CD4-positive, alpha-beta memory T cell (primary cell): ENCODE data around the gene GUCA2A. TPM values are rescaled to one million over a fixed set of nuclear protein-coding genes. Genes with fewer than 3 reads are reported as not detected.
A peak's percentile ranks its signal among the peaks of the same experiment; 100 is the strongest.
"Not testable (repeated sequence)": the region's sequence is repeated elsewhere in the genome, so short reads cannot be mapped to it uniquely, and the experiment has no call there.

ENCODE experiments used
- CTCF ChIA-PET: fragments of 350-600 bp; sonication (Branson Sonifier 250); formaldehyde crosslinking; loops from one replicate; lab custom pipeline; 2021; ENCODE audit warnings: inconsistent platforms; ENCODE audit not compliant: partially characterized antibody; lab: Charles Lee
- POLR2A ChIA-PET: fragments of 350-600 bp; sonication (Branson Sonifier 250); formaldehyde crosslinking; loops from one replicate; lab custom pipeline; 2021; ENCODE audit not compliant: partially characterized antibody; lab: Charles Lee
- DNase-seq, 5 donors: peaks; one replicate each; pipeline versions ENCODE4 v3.0.0 to v3.0.0-alpha.2; 2020 to 2022; ENCODE audit warnings: mixed read lengths in 1 of 5
- H3K27ac ChIP-seq: one replicate; pipeline ENCODE4 v1.7.0; 2013; ENCODE audit warnings: low read depth, low read length
- H3K27me3 ChIP-seq: 2 replicates; pipeline ENCODE4 v1.7.0; 2013; ENCODE audit warnings: mild to moderate bottlenecking, low read length, moderate library complexity; ENCODE audit not compliant: insufficient read depth
- H3K36me3 ChIP-seq: 2 replicates; pipeline ENCODE4 v1.7.0; 2013; ENCODE audit warnings: mild to moderate bottlenecking, low read length, moderate library complexity; ENCODE audit not compliant: insufficient read depth
- H3K4me1 ChIP-seq: 2 replicates; pipeline ENCODE4 v1.7.0; 2013; ENCODE audit warnings: mild to moderate bottlenecking, low read length, moderate library complexity; ENCODE audit not compliant: insufficient read depth
- H3K4me3 ChIP-seq, 2 donors: one replicate each; pipeline ENCODE4 v1.7.0; 2013; ENCODE audit warnings: low read length in 2 of 2, mild to moderate bottlenecking in 1 of 2
- H3K9me3 ChIP-seq, 2 donors: one replicate each; pipeline ENCODE4 v1.7.0; 2013; ENCODE audit warnings: low read length in 2 of 2, control low read depth in 1 of 2; ENCODE audit not compliant: control insufficient read depth in 1 of 2
- H3K27ac Mint-ChIP-seq, 7 donors: one replicate each; pipeline ENCODE4 v1.8.0; 2020 to 2021; ENCODE audit warnings: mixed read lengths in 7 of 7, mild to moderate bottlenecking in 6 of 7, inconsistent platforms in 3 of 7, moderate library complexity in 3 of 7
- H3K27me3 Mint-ChIP-seq, 2 donors: one replicate each; pipeline ENCODE4 v1.8.0; 2020 to 2021; ENCODE audit warnings: mixed read lengths in 2 of 2
- H3K36me3 Mint-ChIP-seq, 2 donors: one replicate each; pipeline ENCODE4 v1.8.0; 2020 to 2021; ENCODE audit warnings: mixed read lengths in 2 of 2, inconsistent platforms in 1 of 2, mild to moderate bottlenecking in 1 of 2
- H3K4me1 Mint-ChIP-seq, 4 donors: one replicate each; pipeline ENCODE4 v1.8.0; 2020 to 2021; ENCODE audit warnings: mixed read lengths in 4 of 4, mild to moderate bottlenecking in 1 of 4
- H3K4me3 Mint-ChIP-seq, 8 donors: one replicate each; pipeline ENCODE4 v1.8.0; 2020 to 2021; ENCODE audit warnings: mixed read lengths in 8 of 8, mild to moderate bottlenecking in 7 of 8, moderate library complexity in 6 of 8, inconsistent platforms in 3 of 8
- H3K9me3 Mint-ChIP-seq, 8 donors: one replicate each; pipeline ENCODE4 v1.8.0; 2020 to 2021; ENCODE audit warnings: mixed read lengths in 8 of 8, mild to moderate bottlenecking in 5 of 8, inconsistent platforms in 3 of 8, moderate library complexity in 1 of 8
- intact Hi-C: fragments of 100-400 bp; cut with micrococcal nuclease; formaldehyde crosslinking; loops from one replicate; pipeline ENCODE4 v1.15.1; 2023
- polyA plus RNA-seq, 2 donors: library from polyadenylated mRNA; unstranded; fragments of 300-500 nt; fragmentation: Illumina TruSeq; gene quantifications; one replicate each; pipeline ENCODE4 v1.2.3, GENCODE V29; 2021
- total RNA-seq, 2 experiments: library from RNA; stranded (reverse); gene quantifications; one replicate each; pipeline ENCODE4 v1.2.3, GENCODE V29; 2021

The GUCA2A gene
- total RNA-seq, result not detected
- polyA plus RNA-seq, result not detected

GRCh38 chr1:42164551-42165420 lies at the start of gene GUCA2A:
GUCA2A (minus strand) TSS chr1:42164745; CDS start chr1:42164712, 33 bp downstream.
- Mint-ChIP-seq H3K27me3 (peaks cover 6 to 7% of the 10 kb centered on the region in 2 donors), H3K9me3 (peaks cover 0 to 15% (median 11%) of the 10 kb centered on the region in 8 donors), H3K27ac (no peak within 1 kb of the TSS), H3K4me1 (no peaks in the 10 kb centered on the region), H3K4me3 (no peak within 1 kb of the TSS), H3K36me3 (no peaks in the 10 kb centered on the region)
- Histone ChIP-seq H3K36me3 (no peaks in the 10 kb centered on the region), H3K27me3 (no peaks in the 10 kb centered on the region), H3K9me3 (no peaks in the 10 kb centered on the region), H3K4me3 (no peak within 1 kb of the TSS), H3K27ac (no peak within 1 kb of the TSS), H3K4me1 (no peaks in the 10 kb centered on the region)
- intact Hi-C loops, result no loop called here
- DNase-seq, result no peak
- POLR2A ChIA-PET, result no interaction called here
- CTCF ChIA-PET, result interaction anchor here (5.8 kb wide), 1 partner anchor 10 kb away, joined by 52 read pairs; no protein-coding TSS in a partner anchor

- H3K4me1 Mint-ChIP-seq, result peaks cover 21 to 55% (median 40%) of the 10 kb centered on the region in 4 donors
- no peak for DNase-seq
- Histone ChIP-seq H3K36me3 (no peaks in the 10 kb centered on the region), H3K27me3 (no peaks in the 10 kb centered on the region), H3K27ac (no peak overlapping the region), H3K4me1 (no peaks in the 10 kb centered on the region), H3K4me3 (no peak overlapping the region), H3K9me3 (no peaks in the 10 kb centered on the region)
- peaks cover 51 to 57% of the 10 kb centered on the region in 2 donors for H3K36me3 Mint-ChIP-seq
- ChIA-PET CTCF (interaction anchor here (1.1 to 2.1 kb wide), 2 partner anchors 14 to 37 kb away, joined by 3 to 8 read pairs; no protein-coding TSS in a partner anchor), POLR2A (interaction anchor here (1.5 kb wide), 1 partner anchor 10 kb away, joined by 3 read pairs; no protein-coding TSS in a partner anchor)
- no peak overlapping the region for H3K4me3 Mint-ChIP-seq
- peaks cover 0 to 30% (median 17%) of the 10 kb centered on the region in 8 donors for H3K9me3 Mint-ChIP-seq
- no peaks in the 10 kb centered on the region for H3K27me3 Mint-ChIP-seq
- no peak overlapping the region for H3K27ac Mint-ChIP-seq
- intact Hi-C loops, result no loop called here
These were observed 46.7 kb upstream of the GUCA2A start for GRCh38 chr1:42211224-42211623.

GRCh38 chr1:42210421-42211133 lies 46.0 kb upstream of the GUCA2A start:
- H3K4me3 Mint-ChIP-seq, result peak overlapping the region in 1 of 8 donors; percentile 18
- H3K36me3 Mint-ChIP-seq, result peaks cover 55 to 63% of the 10 kb centered on the region in 2 donors
- Histone ChIP-seq H3K9me3 (no peaks in the 10 kb centered on the region), H3K27ac (no peak overlapping the region), H3K4me1 (no peaks in the 10 kb centered on the region), H3K27me3 (no peaks in the 10 kb centered on the region), H3K36me3 (no peaks in the 10 kb centered on the region), H3K4me3 (no peak overlapping the region)
- no peak for DNase-seq
- peak overlapping the region in 1 of 7 donors; percentile 37 for H3K27ac Mint-ChIP-seq
- ChIA-PET CTCF (interaction anchor here (1.1 to 2.1 kb wide), 2 partner anchors 15 to 36 kb away, joined by 3 to 8 read pairs; no protein-coding TSS in a partner anchor), POLR2A (interaction anchor here (1.5 kb wide), 1 partner anchor 10 kb away, joined by 3 read pairs; no protein-coding TSS in a partner anchor)
- H3K4me1 Mint-ChIP-seq, result peaks cover 23 to 58% (median 40%) of the 10 kb centered on the region in 4 donors
- intact Hi-C loops, result no loop called here
- peaks cover 0 to 30% (median 17%) of the 10 kb centered on the region in 8 donors for H3K9me3 Mint-ChIP-seq
- H3K27me3 Mint-ChIP-seq, result no peaks in the 10 kb centered on the region

GRCh38 chr1:42209526-42210251 lies 45.1 kb upstream of the GUCA2A start:
- ChIA-PET CTCF (interaction anchor here (2.1 kb wide), 1 partner anchor 35 kb away, joined by 8 read pairs; no protein-coding TSS in a partner anchor), POLR2A (no interaction called here)
- H3K9me3 Mint-ChIP-seq, result peaks cover 0 to 22% (median 14%) of the 10 kb centered on the region in 8 donors
- H3K4me3 ChIP-seq, result no peak overlapping the region
- H3K27me3 ChIP-seq, result no peaks in the 10 kb centered on the region
- no peaks in the 10 kb centered on the region for H3K4me1 ChIP-seq
- peaks cover 23 to 58% (median 40%) of the 10 kb centered on the region in 4 donors for H3K4me1 Mint-ChIP-seq
- intact Hi-C loops, result no loop called here
- H3K27me3 Mint-ChIP-seq, result no peaks in the 10 kb centered on the region
- no peak overlapping the region for H3K27ac ChIP-seq
- H3K9me3 ChIP-seq, result no peaks in the 10 kb centered on the region
- H3K27ac Mint-ChIP-seq, result peak overlapping the region in 2 of 7 donors; percentile 0 to 2
- peaks cover 55 to 62% of the 10 kb centered on the region in 2 donors for H3K36me3 Mint-ChIP-seq
- H3K36me3 ChIP-seq, result no peaks in the 10 kb centered on the region
- H3K4me3 Mint-ChIP-seq, result no peak overlapping the region
- DNase-seq, result no peak

GRCh38 chr1:42206930-42207329 lies 42.4 kb upstream of the GUCA2A start:
- H3K4me1 ChIP-seq, intact Hi-C loops, H3K36me3 ChIP-seq, H3K4me3 ChIP-seq, DNase-seq, H3K27me3 Mint-ChIP-seq, H3K4me3 Mint-ChIP-seq, POLR2A ChIA-PET, H3K27me3 ChIP-seq, H3K27ac ChIP-seq, H3K9me3 ChIP-seq: not testable (repeated sequence)
- peaks cover 2 to 18% (median 16%) of the 10 kb centered on the region in 8 donors for H3K9me3 Mint-ChIP-seq
- H3K4me1 Mint-ChIP-seq, result peaks cover 18 to 48% (median 33%) of the 10 kb centered on the region in 4 donors
- H3K27ac Mint-ChIP-seq, result peak overlapping the region in 2 of 7 donors; percentile 17 to 43
- peaks cover 59 to 64% of the 10 kb centered on the region in 2 donors for H3K36me3 Mint-ChIP-seq
- CTCF ChIA-PET, result interaction anchor here (1.5 to 1.6 kb wide), 2 partner anchors 8 to 33 kb away, joined by 4 to 6 read pairs; no protein-coding TSS in a partner anchor

- peak overlapping the region in 2 of 7 donors; percentile 18 to 19 for H3K27ac Mint-ChIP-seq
- no peaks in the 10 kb centered on the region for H3K27me3 Mint-ChIP-seq
- peaks cover 18 to 43% (median 29%) of the 10 kb centered on the region in 4 donors for H3K4me1 Mint-ChIP-seq
- H3K4me3 Mint-ChIP-seq, result no peak overlapping the region
- Histone ChIP-seq H3K4me1 (no peaks in the 10 kb centered on the region), H3K9me3 (peaks cover 0 to 8% of the 10 kb centered on the region in 2 donors), H3K36me3 (peaks cover 6% of the 10 kb centered on the region), H3K4me3 (no peak overlapping the region), H3K27me3 (no peaks in the 10 kb centered on the region), H3K27ac (no peak overlapping the region)
- CTCF ChIA-PET, result interaction anchor here (1.5 to 1.6 kb wide), 2 partner anchors 9 to 33 kb away, joined by 4 to 6 read pairs; no protein-coding TSS in a partner anchor
- peaks cover 2 to 19% (median 17%) of the 10 kb centered on the region in 8 donors for H3K9me3 Mint-ChIP-seq
- intact Hi-C loops, result no loop called here
- no peak for DNase-seq
- POLR2A ChIA-PET, result interaction anchor here (0.6 kb wide), 1 partner anchor 24 kb away, joined by 3 read pairs; no protein-coding TSS in a partner anchor
- peaks cover 60 to 64% of the 10 kb centered on the region in 2 donors for H3K36me3 Mint-ChIP-seq
These were observed 41.6 kb upstream of the GUCA2A start for GRCh38 chr1:42206164-42206563.
